ENCODE data around the gene PRORP. TPM values are rescaled to one million over a fixed set of nuclear protein-coding genes. Genes with fewer than 3 reads are reported as not detected.

Gene PRORP
- total and polyA plus RNA-seq, 2 of the 13 experiments (the other 11 are each of a cell fraction or from before 2014, with no cell fraction given): 48.9 to 88.7 TPM

DNA sequence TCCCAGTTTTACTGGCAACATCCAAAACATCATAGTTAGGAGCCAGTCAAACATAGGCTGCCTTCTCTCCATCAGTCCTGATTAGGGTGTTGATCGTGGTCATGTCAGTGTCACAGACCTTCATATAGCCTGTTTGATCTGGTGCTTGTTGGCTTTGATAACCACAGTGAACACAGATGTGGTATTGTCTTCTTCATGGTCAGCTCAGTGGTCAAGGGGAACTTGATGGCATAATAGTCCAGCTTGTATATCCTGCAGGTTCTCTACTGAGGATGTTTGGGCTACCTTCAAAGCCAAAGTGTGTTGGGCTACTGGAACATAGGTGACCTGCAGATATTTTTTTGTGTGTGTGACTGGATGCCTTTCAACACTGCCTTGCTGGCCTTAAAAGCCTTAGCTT, 21.7 kb downstream of the PRORP start (continued):
- TF ChIP-seq, protein P1, sequence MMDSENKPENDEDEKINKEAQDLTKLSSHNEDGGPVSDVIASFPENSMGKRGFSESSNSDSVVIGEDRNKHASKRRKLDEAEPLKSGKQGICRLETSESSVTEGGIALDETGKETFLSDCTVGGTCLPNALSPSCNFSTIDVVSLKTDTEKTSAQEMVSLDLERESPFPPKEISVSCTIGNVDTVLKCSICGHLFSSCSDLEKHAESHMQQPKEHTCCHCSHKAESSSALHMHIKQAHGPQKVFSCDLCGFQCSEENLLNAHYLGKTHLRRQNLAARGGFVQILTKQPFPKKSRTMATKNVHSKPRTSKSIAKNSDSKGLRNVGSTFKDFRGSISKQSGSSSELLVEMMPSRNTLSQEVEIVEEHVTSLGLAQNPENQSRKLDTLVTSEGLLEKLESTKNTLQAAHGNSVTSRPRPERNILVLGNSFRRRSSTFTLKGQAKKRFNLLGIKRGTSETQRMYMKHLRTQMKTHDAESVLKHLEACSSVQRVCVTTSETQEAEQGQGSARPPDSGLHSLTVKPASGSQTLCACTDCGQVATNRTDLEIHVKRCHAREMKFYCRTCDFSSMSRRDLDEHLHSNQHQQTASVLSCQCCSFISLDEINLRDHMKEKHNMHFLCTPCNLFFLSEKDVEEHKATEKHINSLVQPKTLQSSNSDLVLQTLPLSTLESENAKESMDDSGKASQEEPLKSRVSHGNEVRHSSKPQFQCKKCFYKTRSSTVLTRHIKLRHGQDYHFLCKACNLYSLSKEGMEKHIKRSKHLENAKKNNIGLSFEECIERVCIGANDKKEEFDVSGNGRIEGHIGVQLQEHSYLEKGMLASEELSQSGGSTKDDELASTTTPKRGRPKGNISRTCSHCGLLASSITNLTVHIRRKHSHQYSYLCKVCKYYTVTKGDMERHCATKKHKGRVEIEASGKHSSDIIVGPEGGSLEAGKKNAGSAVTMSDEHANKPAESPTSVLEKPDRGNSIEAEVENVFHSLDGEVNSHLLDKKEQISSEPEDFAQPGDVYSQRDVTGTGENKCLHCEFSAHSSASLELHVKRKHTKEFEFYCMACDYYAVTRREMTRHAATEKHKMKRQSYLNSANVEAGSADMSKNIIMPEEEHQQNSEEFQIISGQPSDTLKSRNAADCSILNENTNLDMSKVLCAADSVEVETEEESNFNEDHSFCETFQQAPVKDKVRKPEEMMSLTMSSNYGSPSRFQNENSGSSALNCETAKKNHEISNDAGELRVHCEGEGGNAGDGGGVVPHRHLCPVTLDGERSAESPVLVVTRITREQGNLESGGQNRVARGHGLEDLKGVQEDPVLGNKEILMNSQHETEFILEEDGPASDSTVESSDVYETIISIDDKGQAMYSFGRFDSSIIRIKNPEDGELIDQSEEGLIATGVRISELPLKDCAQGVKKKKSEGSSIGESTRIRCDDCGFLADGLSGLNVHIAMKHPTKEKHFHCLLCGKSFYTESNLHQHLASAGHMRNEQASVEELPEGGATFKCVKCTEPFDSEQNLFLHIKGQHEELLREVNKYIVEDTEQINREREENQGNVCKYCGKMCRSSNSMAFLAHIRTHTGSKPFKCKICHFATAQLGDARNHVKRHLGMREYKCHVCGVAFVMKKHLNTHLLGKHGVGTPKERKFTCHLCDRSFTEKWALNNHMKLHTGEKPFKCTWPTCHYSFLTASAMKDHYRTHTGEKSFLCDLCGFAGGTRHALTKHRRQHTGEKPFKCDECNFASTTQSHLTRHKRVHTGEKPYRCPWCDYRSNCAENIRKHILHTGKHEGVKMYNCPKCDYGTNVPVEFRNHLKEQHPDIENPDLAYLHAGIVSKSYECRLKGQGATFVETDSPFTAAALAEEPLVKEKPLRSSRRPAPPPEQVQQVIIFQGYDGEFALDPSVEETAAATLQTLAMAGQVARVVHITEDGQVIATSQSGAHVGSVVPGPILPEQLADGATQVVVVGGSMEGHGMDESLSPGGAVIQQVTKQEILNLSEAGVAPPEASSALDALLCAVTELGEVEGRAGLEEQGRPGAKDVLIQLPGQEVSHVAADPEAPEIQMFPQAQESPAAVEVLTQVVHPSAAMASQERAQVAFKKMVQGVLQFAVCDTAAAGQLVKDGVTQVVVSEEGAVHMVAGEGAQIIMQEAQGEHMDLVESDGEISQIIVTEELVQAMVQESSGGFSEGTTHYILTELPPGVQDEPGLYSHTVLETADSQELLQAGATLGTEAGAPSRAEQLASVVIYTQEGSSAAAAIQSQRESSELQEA (CRISPR knock-in tag; IDR thresholded peaks at IDR 0.05; ENCODE audit: not compliant biosample characterization): no peak
- TF ChIP-seq, protein P2, sequence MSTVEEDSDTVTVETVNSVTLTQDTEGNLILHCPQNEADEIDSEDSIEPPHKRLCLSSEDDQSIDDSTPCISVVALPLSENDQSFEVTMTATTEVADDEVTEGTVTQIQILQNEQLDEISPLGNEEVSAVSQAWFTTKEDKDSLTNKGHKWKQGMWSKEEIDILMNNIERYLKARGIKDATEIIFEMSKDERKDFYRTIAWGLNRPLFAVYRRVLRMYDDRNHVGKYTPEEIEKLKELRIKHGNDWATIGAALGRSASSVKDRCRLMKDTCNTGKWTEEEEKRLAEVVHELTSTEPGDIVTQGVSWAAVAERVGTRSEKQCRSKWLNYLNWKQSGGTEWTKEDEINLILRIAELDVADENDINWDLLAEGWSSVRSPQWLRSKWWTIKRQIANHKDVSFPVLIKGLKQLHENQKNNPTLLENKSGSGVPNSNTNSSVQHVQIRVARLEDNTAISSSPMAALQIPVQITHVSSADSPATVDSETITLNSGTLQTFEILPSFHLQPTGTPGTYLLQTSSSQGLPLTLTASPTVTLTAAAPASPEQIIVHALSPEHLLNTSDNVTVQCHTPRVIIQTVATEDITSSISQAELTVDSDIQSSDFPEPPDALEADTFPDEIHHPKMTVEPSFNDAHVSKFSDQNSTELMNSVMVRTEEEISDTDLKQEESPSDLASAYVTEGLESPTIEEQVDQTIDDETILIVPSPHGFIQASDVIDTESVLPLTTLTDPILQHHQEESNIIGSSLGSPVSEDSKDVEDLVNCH (CRISPR knock-in tag; IDR thresholded peaks at IDR 0.05): no peak
- peak; percentile 28; the same call in 1 of the 2 replicates for TF ChIP-seq ZNF792 (CRISPR knock-in tag; IDR thresholded peaks at IDR 0.05)
- TF ChIP-seq ZNF768 (CRISPR knock-in tag; IDR thresholded peaks at IDR 0.05): no peak
- TF ChIP-seq, protein P3, sequence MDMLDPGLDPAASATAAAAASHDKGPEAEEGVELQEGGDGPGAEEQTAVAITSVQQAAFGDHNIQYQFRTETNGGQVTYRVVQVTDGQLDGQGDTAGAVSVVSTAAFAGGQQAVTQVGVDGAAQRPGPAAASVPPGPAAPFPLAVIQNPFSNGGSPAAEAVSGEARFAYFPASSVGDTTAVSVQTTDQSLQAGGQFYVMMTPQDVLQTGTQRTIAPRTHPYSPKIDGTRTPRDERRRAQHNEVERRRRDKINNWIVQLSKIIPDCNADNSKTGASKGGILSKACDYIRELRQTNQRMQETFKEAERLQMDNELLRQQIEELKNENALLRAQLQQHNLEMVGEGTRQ (IDR thresholded peaks at IDR 0.05; ENCODE audit: low read depth, low read length): no peak
- TF ChIP-seq, protein P3 (CRISPR knock-in tag; IDR thresholded peaks at IDR 0.05; ENCODE audit: borderline replicate concordance): no peak
- no peak for TF ChIP-seq ZNF34 (CRISPR knock-in tag; IDR thresholded peaks at IDR 0.05; ENCODE audit: borderline replicate concordance)
- TF ChIP-seq, protein P4, sequence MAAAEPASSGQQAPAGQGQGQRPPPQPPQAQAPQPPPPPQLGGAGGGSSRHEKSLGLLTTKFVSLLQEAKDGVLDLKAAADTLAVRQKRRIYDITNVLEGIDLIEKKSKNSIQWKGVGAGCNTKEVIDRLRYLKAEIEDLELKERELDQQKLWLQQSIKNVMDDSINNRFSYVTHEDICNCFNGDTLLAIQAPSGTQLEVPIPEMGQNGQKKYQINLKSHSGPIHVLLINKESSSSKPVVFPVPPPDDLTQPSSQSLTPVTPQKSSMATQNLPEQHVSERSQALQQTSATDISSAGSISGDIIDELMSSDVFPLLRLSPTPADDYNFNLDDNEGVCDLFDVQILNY (CRISPR knock-in tag; conservative IDR thresholded peaks at IDR 0.05): no peak
- no peak for TF ChIP-seq ZSCAN31 (CRISPR knock-in tag; IDR thresholded peaks at IDR 0.05; ENCODE audit: low read depth)
- TF ChIP-seq ELF4 (CRISPR knock-in tag; IDR thresholded peaks at IDR 0.05; ENCODE audit: borderline replicate concordance): no peak
- TF ChIP-seq, protein P5, sequence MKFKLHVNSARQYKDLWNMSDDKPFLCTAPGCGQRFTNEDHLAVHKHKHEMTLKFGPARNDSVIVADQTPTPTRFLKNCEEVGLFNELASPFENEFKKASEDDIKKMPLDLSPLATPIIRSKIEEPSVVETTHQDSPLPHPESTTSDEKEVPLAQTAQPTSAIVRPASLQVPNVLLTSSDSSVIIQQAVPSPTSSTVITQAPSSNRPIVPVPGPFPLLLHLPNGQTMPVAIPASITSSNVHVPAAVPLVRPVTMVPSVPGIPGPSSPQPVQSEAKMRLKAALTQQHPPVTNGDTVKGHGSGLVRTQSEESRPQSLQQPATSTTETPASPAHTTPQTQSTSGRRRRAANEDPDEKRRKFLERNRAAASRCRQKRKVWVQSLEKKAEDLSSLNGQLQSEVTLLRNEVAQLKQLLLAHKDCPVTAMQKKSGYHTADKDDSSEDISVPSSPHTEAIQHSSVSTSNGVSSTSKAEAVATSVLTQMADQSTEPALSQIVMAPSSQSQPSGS (CRISPR knock-in tag; IDR thresholded peaks at IDR 0.05): 0 out of 2 replicates have a peak, but pooled peaks have one; percentile 22
- TF ChIP-seq HNF4G (IDR thresholded peaks at IDR 0.05; ENCODE audit: borderline replicate concordance, low read depth, low read length): no peak
- no peak; the same call in 1 of the 2 replicates for TF ChIP-seq HNF4G (CRISPR knock-in tag; IDR thresholded peaks at IDR 0.05; ENCODE audit: borderline replicate concordance, low read depth)
- no peak for TF ChIP-seq ZNF724P (CRISPR knock-in tag; IDR thresholded peaks at IDR 0.05; ENCODE audit: borderline replicate concordance)

Data from HepG2 (cell line).